SJCRH30 (cell line): ENCODE results near the gene OR52D1. TPM values are rescaled to one million over a fixed set of nuclear protein-coding genes. Genes with fewer than 3 reads are reported as not detected.

ENCODE experiments used
- DNase-seq, 2 experiments: peaks; one replicate each; pipeline ENCODE4 v3.0.0-alpha.2; 2015 to 2020
- H3K27ac ChIP-seq: fragments of 250-450 bp; sonication (Bioruptor Pico); 2 replicates; pipeline ENCODE4 v1.5.1; 2020; ENCODE audit warnings: mild to moderate bottlenecking, moderate library complexity
- H3K27me3 ChIP-seq: fragments of 250-450 bp; sonication (Bioruptor Pico); 2 replicates; pipeline ENCODE4 v1.5.1; 2020; ENCODE audit warnings: mild to moderate bottlenecking, moderate library complexity
- H3K36me3 ChIP-seq: fragments of 250-450 bp; sonication (Bioruptor Pico); 2 replicates; pipeline ENCODE4 v1.5.1; 2020; ENCODE audit warnings: mild to moderate bottlenecking, moderate library complexity
- H3K4me1 ChIP-seq: fragments of 250-450 bp; sonication (Bioruptor Pico); 2 replicates; pipeline ENCODE4 v1.5.1; 2020; ENCODE audit warnings: mild to moderate bottlenecking, moderate library complexity
- H3K4me3 ChIP-seq: fragments of 250-450 bp; sonication (Bioruptor Pico); 2 replicates; pipeline ENCODE4 v1.5.1; 2020; ENCODE audit warnings: mild to moderate bottlenecking, moderate library complexity
- H3K9me3 ChIP-seq: fragments of 250-450 bp; sonication (Bioruptor Pico); replicated peaks from 2 replicates; pipeline ENCODE4 v1.5.1; 2020; ENCODE audit warnings: mild to moderate bottlenecking, moderate library complexity
- total RNA-seq: library from RNA; depleted of rRNA; stranded (reverse); fragments of >200 nt; shearing (Covaris generic); gene quantifications from 2 replicates; pipeline ENCODE4 v1.2.3, GENCODE V29; 2014; rRNA removed

OR52D1 gene
- not detected in 2 replicates for total RNA-seq

DNA sequence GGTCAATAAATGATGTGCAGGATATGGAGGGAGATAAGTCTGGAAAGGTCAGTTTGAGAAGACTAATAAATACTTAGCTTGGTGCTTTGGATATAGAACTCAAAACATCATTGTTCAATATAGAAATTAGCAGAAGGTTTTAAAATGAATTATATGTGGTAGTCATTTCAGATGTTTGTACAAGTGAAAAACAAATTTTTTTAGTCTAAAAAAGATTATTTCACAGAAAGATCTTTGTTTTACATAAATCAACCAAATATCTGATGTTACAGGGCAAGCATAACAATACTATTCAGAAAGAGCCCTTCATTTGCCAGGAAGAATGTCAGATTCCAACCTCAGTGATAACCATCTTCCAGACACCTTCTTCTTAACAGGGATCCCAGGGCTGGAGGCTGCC is at the start of gene OR52D1:
TSS of gene OR52D1 (plus strand) at position 301 of the 400 bp plus-strand sequence. CDS start at position 323, 22 bp downstream.
- Histone ChIP-seq H3K27me3 (no peaks in the 10 kb centered on the region), H3K4me3 (no peak within 1 kb of the TSS), H3K36me3 (no peaks in the 10 kb centered on the region), H3K9me3 (no peaks in the 10 kb centered on the region), H3K4me1 (no peaks in the 10 kb centered on the region), H3K27ac (no peak within 1 kb of the TSS)
- DNase-seq = no peak

GRCh38 chr11:5441414-5441813 is 47.1 kb upstream of the OR52D1 start, which contains the start of gene OR51I1:
TSS of gene OR51I1 (minus strand) at chr11:5441514. CDS start at chr11:5441514, 0 bp downstream.
- DNase-seq = no peak
- no peaks in the 10 kb centered on the region for H3K4me1 ChIP-seq
- H3K27me3 ChIP-seq = 0 out of 2 replicates have a peak, but pooled peaks cover 3% of the 10 kb centered on the region
- H3K4me3 ChIP-seq = no peak within 1 kb of the TSS
- no peaks in the 10 kb centered on the region for H3K9me3 ChIP-seq
- no peaks in the 10 kb centered on the region for H3K36me3 ChIP-seq
- no peak within 1 kb of the TSS for H3K27ac ChIP-seq

DNA sequence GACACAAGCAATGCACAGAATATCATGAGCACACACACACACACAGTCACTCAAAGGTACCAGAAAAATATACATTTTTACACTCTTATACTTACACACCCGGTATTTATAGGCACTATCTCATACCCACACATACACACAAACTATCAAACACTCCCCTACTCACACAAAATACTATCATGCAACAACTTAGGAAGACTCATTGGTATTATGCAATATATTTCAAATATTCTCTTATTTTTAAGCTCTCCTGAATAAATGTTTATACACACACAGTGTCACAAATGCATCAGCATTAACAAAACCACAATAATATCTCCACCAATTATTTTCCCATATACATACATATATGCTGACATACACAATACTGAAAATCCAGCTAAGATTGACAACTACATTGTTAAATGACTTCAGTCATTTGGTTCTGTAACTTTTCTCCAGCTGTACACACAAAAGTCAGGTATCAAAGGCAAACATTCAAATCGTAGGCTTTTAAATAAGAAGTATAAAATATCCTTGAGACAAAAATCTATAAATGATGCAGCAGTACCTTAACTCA is 44.6 kb upstream of the OR52D1 start:
- Histone ChIP-seq H3K9me3 (no peaks in the 10 kb centered on the region), H3K4me1 (no peaks in the 10 kb centered on the region), H3K27me3 (0 out of 2 replicates have a peak, but pooled peaks cover 3% of the 10 kb centered on the region), H3K36me3 (no peaks in the 10 kb centered on the region), H3K4me3 (no peak overlapping the region), H3K27ac (no peak overlapping the region)
- no peak for DNase-seq

- H3K4me3 ChIP-seq = no peak within 1 kb of the TSS
- DNase-seq = no peak
- no peaks in the 10 kb centered on the region for H3K4me1 ChIP-seq
- no peaks in the 10 kb centered on the region for H3K9me3 ChIP-seq
- no peaks in the 10 kb centered on the region for H3K27me3 ChIP-seq
- H3K27ac ChIP-seq = no peak within 1 kb of the TSS
- H3K36me3 ChIP-seq = no peaks in the 10 kb centered on the region
These were observed 39.5 kb upstream of the OR52D1 start, which contains the start of gene OR51I2 for GRCh38 chr11:5449023-5449422. TSS of gene OR51I2 (plus strand) at chr11:5449323. CDS start at chr11:5453489, 4,166 bp downstream.

DNA sequence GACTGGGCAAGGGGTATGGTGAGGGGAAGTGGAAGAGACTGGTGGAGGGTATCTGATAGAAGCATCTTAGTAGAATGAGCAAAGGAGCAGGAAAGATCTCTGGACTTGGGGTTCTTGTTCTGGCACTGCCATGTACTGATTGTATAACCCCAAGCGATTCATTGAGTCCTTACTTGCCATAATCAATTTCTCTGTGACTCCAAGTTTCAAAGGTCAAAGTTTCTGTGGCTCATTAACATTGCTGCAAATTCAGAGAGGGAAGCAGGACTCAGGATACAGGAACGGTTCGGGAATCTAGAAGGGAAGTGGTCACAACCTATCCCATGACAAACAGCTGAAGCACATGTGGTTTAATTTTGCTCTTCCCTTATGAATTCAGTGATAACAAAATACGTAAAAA is 39.1 kb upstream of the OR52D1 start:
- H3K4me3 ChIP-seq = no peak overlapping the region
- no peaks in the 10 kb centered on the region for H3K4me1 ChIP-seq
- no peaks in the 10 kb centered on the region for H3K36me3 ChIP-seq
- DNase-seq = no peak
- H3K27ac ChIP-seq = no peak overlapping the region
- H3K27me3 ChIP-seq = no peaks in the 10 kb centered on the region
- no peaks in the 10 kb centered on the region for H3K9me3 ChIP-seq

- no peaks in the 10 kb centered on the region for H3K9me3 ChIP-seq
- no peak for DNase-seq
- no peaks in the 10 kb centered on the region for H3K36me3 ChIP-seq
- no peaks in the 10 kb centered on the region for H3K27me3 ChIP-seq
- H3K4me1 ChIP-seq = no peaks in the 10 kb centered on the region
- no peak overlapping the region for H3K27ac ChIP-seq
- H3K4me3 ChIP-seq = no peak overlapping the region
These were observed 27.4 kb upstream of the OR52D1 start for GRCh38 chr11:5460983-5461621.

DNA sequence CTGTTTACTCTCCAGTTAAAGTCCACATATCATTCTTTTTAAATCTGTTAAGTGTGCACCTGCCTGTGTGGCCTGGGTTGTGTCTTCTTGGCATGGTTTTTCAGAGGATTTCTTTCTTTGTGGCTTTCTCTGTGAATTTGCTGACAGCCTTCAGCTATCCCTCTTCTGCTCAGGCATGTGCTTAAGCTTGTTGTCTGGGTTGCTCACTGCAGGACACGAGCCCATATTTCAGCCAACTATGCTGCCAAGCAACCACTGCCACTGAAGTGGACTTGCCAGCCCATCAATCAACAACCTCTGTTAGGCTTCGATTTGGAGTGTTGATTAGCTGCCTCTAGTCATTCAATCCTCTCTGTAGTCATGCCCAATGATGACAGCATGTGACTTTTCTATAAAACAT is 21.0 kb upstream of the OR52D1 start:
- Histone ChIP-seq H3K27me3 (peaks cover 2% of the 10 kb centered on the region; the same call in 1 of the 2 replicates), H3K4me3 (no peak overlapping the region), H3K27ac (no peak overlapping the region), H3K4me1 (no peaks in the 10 kb centered on the region), H3K9me3 (no peaks in the 10 kb centered on the region), H3K36me3 (no peaks in the 10 kb centered on the region)
- DNase-seq = no peak

DNA sequence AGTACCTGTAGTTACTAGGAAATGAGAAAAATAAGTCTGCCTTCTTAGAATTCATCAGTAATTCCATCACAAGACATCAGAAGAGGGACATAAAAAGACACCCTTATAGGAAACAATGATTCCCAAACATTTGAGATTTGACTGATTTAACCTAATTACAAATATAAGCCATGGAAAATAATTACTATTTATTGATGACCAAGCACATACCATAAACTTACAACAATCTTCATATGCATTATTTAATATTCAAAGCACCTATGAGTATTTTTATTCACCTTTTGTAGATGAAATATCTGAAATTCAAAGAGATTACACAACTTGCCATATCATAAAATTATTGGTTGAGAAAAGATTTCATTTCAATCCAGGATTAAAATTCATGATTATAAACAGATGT is 14.6 kb upstream of the OR52D1 start:
- Histone ChIP-seq H3K27me3 (peaks cover 5% of the 10 kb centered on the region; the same call in 1 of the 2 replicates), H3K4me3 (no peak overlapping the region), H3K36me3 (no peaks in the 10 kb centered on the region), H3K27ac (no peak overlapping the region), H3K9me3 (no peaks in the 10 kb centered on the region), H3K4me1 (no peaks in the 10 kb centered on the region)
- no peak for DNase-seq

GRCh38 chr11:5476186-5476819 is 12.2 kb upstream of the OR52D1 start:
- no peaks in the 10 kb centered on the region for H3K4me1 ChIP-seq
- no peak overlapping the region for H3K4me3 ChIP-seq
- no peaks in the 10 kb centered on the region for H3K36me3 ChIP-seq
- peaks cover 5% of the 10 kb centered on the region; the same call in 1 of the 2 replicates for H3K27me3 ChIP-seq
- no peaks in the 10 kb centered on the region for H3K9me3 ChIP-seq
- peak; percentile 22 to 70 for DNase-seq
- H3K27ac ChIP-seq = no peak overlapping the region

DNA sequence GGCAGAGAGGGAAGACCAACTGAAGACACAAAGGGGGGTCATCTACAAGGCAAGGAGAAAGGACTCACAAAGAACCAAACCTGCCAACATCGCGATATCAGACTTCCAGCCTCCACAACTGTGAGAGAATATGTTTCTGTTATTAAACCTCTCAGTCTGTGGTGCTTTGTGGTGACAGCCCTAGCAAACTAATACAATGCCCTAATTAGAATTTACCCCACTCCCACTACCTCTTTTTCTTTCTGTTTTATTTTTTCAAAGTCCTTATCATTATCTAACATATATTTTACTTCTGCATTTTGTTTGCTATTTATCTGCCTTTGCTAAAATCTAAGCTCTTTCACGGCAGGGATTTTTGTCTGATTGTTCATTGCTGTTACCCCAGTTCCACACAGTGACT is 2.5 kb upstream of the OR52D1 start:
- H3K4me1 ChIP-seq = no peaks in the 10 kb centered on the region
- no peak overlapping the region for H3K27ac ChIP-seq
- H3K27me3 ChIP-seq = no peaks in the 10 kb centered on the region
- no peak for DNase-seq
- no peaks in the 10 kb centered on the region for H3K9me3 ChIP-seq
- no peaks in the 10 kb centered on the region for H3K36me3 ChIP-seq
- H3K4me3 ChIP-seq = no peak overlapping the region

GRCh38 chr11:5486421-5486820 is 2.1 kb upstream of the OR52D1 start:
- H3K4me1 ChIP-seq = no peaks in the 10 kb centered on the region
- H3K36me3 ChIP-seq = no peaks in the 10 kb centered on the region
- H3K4me3 ChIP-seq = no peak overlapping the region
- no peaks in the 10 kb centered on the region for H3K9me3 ChIP-seq
- H3K27ac ChIP-seq = no peak overlapping the region
- DNase-seq = no peak
- no peaks in the 10 kb centered on the region for H3K27me3 ChIP-seq

GRCh38 chr11:5488798-5489399 is 414 bp downstream of the OR52D1 start:
- Histone ChIP-seq H3K36me3 (no peaks in the 10 kb centered on the region), H3K27ac (no peak overlapping the region), H3K4me1 (no peaks in the 10 kb centered on the region), H3K4me3 (no peak overlapping the region), H3K27me3 (no peaks in the 10 kb centered on the region), H3K9me3 (no peaks in the 10 kb centered on the region)
- no peak for DNase-seq

- DNase-seq = no peak
- no peak overlapping the region for H3K4me3 ChIP-seq
- no peaks in the 10 kb centered on the region for H3K9me3 ChIP-seq
- no peaks in the 10 kb centered on the region for H3K36me3 ChIP-seq
- H3K27me3 ChIP-seq = no peaks in the 10 kb centered on the region
- no peak overlapping the region for H3K27ac ChIP-seq
- H3K4me1 ChIP-seq = no peaks in the 10 kb centered on the region
These were observed 1.3 kb downstream of the OR52D1 start for GRCh38 chr11:5489576-5490357.

GRCh38 chr11:5499671-5500070 is 11.2 kb downstream of the OR52D1 start:
- H3K36me3 ChIP-seq = no peaks in the 10 kb centered on the region
- H3K27me3 ChIP-seq = no peaks in the 10 kb centered on the region; the same call in 1 of the 2 replicates
- no peak for DNase-seq
- no peaks in the 10 kb centered on the region for H3K4me1 ChIP-seq
- no peak overlapping the region for H3K4me3 ChIP-seq
- no peak overlapping the region for H3K27ac ChIP-seq
- no peaks in the 10 kb centered on the region for H3K9me3 ChIP-seq
